Endometrial microvascular endothelial cells (primary cell): ENCODE measurements around the gene IL34. TPM values are rescaled to one million over a fixed set of nuclear protein-coding genes. Genes with fewer than 3 reads are reported as not detected.

ENCODE experiments used
- in situ Hi-C: cut with HindIII; loops from 2 replicates; pipeline ENCODE4 v1.10.0; 2017; ENCODE audit warnings: low sequenced_read_pairs, low pct_unique_long_range_greater_than_20kb; ENCODE audit errors: inconsistent ontology term
- total RNA-seq: library from RNA; depleted of rRNA; stranded (reverse); fragments of >200 nt; gene quantifications from one replicate; pipeline ENCODE4 v1.2.3, GENCODE V29; 2015; ENCODE audit errors: inconsistent ontology term

Gene IL34
- total RNA-seq, 1 donor from 2014 or later = 1.2 TPM

DNA sequence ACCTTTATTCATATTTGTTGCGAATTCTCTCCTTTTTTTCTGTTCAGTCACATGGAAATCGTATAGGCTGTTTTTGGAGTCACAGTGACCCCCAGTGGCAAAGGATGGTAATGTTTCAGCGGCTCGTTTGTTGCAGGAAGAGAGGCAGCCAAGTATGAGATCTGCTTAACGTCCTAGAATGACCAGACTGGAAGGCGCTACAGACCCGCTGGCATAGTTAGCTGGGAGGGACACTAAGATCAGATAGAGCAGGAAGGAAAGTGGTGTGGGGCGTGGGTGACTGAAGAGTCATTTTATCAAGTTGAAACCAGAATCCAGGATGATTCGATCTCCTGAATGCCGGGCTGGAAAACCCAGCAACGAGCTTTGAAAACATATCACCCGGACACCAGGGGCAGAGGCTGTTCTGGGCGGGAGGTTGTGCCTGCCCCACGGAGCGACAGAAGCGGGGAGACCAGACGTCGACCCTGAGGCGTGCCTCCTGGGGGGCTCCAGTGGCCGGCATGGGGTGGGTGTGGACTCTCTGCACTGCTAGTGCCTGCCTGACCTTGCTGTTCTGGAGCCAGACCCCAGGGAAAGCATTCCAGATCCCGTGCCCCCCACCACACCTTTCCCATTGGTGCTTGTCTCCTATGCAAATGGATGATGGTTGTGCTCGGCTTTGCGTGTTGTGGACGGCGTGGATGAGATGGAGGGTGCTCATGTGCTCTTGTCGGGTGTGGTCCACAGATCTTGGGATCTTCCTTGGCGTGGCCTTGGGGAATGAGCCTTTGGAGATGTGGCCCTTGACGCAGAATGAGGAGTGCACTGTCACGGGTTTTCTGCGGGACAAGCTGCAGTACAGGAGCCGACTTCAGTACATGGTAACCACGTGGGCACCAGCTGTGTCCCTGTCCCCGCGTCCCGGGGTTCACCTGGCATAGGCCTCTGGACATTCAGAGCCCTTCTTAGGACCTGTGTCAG lies 7.7 kb downstream of the IL34 start:
- in situ Hi-C loops = no loop called here

DNA sequence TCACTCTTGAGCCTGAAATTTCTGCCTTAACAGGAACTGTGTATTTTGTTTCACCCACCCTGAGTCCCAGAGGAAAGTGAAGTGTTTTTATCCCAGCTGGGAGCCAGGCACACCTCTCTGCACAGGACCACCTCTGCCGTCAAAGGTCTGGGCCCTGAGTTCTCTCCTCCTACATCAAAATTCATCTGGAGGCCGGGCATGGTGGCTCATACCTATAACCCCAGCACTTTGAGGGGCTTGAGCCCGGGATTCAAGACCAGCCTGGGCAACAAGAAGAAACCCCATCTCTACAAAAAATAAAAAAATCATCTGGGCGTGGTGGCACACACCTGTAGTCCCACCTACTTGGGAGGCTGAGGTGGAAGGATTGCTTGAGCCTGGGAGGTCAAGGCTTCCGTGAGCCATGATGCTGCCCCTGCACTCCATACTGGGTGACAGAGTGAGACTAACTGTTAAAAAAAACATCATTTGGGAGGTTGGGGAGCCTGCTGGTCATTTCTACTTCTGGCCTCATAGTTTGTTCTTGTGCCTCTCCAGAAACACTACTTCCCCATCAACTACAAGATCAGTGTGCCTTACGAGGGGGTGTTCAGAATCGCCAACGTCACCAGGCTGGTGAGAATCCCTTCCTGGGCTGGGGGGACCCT lies 9.8 kb downstream of the IL34 start:
- in situ Hi-C loops = no loop called here

DNA sequence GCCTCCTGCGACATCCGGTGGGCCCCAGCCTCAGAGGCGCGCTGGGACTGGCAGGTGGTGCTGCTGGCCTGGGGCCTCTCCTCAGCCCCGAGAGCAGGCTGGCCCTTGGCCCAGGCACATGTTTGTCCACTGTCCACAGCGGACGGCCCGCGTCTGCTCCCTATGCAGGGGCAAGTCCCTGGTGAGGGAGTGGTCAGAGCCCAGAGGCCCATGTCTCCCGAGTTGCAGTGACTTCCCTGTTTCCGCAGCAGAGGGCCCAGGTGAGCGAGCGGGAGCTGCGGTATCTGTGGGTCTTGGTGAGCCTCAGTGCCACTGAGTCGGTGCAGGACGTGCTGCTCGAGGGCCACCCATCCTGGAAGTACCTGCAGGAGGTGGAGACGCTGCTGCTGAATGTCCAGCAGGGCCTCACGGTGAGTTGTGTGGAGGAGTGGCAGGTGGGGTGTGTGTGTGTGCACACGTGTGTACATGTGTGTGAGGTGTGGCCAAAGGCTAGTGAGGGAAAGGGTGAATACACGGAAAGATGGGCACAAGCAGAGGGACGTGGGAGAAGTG lies 10.4 kb downstream of the IL34 start:
- in situ Hi-C loops = no loop called here

DNA sequence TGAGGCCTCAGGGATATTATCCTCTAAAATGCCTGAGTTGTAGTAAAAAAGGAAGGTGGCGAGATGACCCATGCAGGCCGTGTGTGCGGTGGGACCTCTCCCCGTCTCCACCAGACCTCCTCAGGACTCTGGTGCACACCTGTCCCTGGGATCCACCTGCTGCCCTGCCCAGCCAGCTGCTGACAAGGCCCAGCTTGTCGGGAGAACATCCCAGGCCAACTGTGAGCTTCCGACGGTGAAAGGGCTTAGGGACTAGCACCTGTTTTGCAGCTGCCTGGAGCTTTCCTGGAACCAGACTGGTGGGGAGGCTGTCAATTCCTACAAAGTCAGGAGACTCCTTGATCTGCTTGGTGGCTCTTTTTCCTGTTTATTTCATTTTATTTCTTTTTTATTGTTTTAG lies 11.6 kb downstream of the IL34 start:
- in situ Hi-C loops = no loop called here

DNA sequence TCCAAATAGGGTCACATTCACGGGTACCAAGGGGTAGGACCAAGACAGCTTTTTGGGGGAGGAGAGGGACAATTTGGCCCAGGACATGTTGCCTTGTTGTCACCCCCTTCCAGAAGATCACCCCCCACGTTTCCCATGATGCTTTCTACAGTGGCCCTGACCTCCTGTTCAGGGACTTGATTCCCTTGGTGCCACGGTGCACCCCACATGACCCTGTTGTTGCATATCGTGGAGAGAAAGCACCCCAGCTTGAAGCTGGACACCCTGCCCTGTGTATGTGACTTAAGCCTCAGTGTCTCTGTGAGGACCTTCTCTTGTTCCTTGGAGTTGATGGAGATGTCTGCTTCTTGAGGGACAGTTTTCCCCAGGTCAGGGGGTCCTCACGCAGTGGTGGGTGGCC lies 12.6 kb downstream of the IL34 start:
- in situ Hi-C loops = no loop called here

DNA sequence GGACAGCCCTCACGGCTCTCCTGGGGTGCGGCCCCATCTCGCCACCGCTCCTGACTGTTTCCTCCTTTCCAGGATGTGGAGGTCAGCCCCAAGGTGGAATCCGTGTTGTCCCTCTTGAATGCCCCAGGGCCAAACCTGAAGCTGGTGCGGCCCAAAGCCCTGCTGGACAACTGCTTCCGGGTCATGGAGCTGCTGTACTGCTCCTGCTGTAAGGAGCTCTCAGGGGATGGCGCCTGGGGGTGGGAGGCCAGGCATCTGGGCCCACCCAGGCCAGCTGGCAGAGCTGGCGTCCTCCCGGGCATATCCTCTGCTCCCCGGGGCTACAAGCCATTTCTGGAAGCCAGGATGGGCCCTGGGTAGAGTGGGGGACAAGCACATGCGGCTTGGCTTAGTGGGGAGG lies 13.2 kb downstream of the IL34 start:
- in situ Hi-C loops = no loop called here

DNA sequence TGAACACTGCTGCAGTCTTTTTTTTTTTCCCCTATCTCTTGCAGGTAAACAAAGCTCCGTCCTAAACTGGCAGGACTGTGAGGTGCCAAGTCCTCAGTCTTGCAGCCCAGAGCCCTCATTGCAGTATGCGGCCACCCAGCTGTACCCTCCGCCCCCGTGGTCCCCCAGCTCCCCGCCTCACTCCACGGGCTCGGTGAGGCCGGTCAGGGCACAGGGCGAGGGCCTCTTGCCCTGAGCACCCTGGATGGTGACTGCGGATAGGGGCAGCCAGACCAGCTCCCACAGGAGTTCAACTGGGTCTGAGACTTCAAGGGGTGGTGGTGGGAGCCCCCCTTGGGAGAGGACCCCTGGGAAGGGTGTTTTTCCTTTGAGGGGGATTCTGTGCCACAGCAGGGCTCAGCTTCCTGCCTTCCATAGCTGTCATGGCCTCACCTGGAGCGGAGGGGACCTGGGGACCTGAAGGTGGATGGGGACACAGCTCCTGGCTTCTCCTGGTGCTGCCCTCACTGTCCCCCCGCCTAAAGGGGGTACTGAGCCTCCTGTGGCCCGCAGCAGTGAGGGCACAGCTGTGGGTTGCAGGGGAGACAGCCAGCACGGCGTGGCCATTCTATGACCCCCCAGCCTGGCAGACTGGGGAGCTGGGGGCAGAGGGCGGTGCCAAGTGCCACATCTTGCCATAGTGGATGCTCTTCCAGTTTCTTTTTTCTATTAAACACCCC lies 13.8 kb downstream of the IL34 start:
- in situ Hi-C loops = no loop called here

DNA sequence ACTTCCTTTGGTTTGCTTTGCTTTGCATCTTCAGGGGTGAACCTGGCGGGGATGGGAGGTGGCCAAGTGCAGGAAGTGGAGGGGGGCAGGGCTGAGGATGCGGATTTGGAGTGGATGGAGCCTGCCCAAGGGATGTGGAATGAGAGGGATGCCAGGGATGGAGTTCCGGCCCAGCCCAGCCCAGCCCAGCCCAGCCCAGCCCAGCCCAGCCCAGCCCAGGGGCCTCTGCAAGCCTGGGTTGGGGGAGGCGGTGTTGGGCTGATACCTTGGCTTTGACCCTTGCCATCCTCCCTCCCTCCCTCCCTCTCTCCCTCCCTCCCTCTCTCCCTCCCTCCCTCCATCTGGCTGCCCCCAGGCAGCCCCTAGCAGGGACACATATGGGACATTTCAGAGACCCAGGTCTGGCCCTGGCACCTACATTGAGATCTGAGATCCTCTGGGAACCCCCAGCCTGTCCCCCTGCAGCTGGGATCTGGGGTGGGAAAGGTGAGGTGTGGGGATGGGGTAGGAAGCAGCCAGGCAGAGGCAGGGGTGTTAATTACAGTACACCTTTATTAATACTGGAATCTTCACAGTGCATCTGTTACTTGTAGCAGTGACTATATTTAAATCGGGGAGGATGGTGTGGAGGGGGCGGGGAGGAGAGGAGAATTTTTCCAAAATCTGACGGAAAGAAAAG lies 14.5 kb downstream of the IL34 start:
- in situ Hi-C loops = no loop called here

DNA sequence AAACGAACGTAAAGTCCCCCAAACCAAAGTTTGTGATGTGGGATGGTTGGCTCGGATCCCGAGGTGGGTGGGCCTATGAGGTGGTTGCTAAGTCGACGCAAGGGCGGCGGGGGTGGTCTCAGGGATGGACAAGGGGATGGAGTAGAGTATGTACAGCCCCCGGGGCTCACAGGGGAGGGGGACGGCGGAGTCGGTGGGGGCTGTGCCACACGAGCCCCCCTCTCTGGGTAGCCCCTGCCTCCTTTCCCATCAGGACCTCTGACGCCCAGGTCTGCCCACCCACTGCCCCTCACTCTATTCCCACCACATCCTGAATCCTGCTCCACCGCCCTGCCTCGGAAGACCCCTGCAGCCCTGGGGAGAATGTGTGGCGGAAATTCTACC lies 15.2 kb downstream of the IL34 start:
- in situ Hi-C loops = no loop called here

DNA sequence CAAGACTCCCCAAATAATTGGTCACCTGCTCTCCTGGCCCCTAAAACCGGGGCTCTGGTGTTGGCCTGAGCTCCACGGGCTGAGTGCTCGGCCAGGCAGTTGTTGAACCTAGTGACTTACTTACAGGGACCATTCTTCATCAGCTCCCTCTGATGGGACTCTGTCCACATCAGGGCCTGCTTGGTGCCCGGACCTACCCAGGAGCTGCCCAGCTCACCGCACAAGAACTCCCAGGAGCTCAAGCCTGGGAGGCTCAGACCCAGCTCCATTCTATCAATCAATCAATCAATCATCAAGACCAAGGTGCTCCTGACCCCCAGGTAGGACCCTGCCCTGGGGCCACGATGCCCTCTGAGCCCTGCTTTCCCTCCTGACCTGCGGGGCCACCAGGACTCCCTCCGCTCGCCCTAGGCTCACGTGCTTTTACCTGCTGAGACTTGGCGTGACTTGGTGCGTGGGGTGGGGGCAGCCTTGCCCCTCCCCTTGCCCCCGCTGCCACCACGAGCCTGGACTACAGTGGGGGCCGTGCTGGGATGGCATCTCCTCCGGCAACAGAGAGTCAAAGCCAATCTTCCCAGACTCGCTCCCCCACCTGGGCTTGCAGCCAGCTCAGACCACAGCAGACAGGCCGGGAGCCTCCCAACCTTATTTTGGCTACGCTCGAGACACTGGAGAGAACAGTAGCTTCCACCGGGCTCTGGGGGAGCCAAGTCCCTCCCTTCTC lies 15.7 kb downstream of the IL34 start:
- in situ Hi-C loops = no loop called here

DNA sequence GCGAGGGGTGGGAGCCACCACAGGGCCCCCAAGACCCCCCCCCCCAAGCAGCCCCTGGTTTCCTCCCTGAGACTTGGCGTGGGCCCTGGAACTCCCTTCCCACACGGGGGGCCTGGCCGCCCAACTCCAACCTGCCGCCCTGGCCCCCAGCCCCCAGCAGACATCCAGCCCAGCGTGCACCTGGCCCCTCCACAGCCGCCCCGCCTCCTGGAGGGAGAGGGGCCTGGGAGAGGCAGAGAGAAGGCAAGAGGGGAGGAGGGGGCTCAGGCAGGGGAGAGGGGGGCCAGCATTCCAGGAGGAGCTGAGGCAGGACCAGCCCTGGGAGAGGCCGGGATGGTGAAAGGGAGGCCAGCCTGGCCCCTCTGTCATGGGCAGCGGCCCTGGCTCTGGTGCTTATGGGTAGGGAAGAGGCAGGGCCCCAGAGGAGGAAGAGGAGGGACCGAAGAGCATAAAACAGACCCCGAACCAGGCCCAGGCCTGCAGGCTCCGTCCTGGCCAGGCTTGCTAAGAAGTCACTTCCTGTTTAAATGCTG lies 16.7 kb downstream of the IL34 start:
- in situ Hi-C loops = no loop called here

DNA sequence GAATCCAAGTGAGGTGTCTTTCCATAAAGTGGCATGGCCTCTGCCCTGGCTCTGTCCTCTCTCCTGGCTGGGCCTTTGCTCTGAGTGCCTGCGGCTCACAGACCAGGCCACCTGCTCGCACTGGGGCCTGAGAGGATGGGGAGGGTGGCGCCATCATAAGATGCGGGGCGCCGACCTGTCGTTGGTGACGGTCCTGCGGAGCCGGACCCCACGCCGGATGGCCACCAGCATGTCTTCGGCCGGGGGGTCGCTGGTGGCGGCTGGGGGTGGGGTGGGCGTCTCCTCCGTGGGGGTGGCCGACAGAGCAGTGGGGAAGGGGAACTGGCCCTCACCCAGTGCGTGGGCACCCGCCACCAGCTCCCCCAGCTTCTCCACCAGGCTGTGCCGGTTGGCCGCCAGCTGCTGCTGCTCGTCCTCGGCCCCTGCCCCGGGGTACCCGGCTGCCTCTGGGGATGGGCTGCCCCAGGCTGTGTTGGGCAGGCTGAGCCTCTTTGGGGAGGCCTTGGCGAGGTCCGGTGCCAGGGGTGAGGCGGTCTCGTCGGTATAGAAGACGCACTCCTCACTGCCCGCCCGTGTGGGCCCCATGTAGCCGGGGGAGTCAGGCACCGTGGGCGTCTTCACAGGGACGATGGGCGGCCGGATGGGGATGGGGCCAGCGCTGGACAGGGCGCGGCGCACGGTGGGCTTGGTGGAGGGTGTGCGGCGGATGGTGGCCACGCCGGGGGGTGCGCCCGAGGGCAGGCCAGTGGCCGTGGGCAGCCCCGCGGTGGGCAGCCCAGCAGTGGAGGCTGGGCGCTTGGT lies 17.4 kb downstream of the IL34 start:
- in situ Hi-C loops = no loop called here

DNA sequence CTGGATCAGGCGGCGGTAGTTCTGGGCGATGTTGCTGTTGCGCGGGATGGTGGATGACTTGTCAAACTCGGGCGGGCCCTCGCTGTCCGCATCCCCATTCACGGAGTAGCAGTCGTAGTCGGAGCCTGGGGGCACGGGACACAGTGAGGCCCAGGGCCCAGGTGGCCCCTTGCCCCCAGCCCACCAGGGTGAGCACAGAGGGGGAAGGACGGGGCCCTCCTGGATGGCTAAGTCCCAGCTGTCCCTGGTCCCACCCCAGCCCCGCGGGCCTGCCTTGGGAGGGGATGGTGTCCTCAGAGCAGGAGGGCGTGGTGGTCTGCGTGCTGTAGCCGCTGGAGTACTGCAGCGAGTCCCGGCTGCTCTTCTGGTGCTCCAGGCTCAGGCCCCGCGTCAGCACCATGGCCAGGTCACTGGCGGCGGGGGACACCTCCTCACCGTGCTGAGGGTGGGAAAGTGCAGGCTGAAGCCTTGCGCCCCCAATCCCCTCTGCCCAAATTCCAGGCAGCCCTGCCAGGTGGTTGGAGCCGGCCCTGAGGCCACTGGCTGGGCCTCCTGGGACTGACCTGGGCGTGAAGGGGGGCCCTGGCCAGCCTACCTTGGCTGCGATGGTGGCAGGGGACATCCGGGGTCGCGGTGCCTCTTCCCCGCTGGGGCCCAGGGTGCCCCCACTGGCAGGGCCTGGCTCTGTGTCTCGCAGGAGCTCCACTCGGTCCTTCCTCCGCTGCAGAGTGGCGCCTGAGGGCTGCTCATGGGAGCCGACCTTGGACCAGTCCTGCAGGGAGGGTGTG lies 18.2 kb downstream of the IL34 start:
- in situ Hi-C loops = no loop called here

DNA sequence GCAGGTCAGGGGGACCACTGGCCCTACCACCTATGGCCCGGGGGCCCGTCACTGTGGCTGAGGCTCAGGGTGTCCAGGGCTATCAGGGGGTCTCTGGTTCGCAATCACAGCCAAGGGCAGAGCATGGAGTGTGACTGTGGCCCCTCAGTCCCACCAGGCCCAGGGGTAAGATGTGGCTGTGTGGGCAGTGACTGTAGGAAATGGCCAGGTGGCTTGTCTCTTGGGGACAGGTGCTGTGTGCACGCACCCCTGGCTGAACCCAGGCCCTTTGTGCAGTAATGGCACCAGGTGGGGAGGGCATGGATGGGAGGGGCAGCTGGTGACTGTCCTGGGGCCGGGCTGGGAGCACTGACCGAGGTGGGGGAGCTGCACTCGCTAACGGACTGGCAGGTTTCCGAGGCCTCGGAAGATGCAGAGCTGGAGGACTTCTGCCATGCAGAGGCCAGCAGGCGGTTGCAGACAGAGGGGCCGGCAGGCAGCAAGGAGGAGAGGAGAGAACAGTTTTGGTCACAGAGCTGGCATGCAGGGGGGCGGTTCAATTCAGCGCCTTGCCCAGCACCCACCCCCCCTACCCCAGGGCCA lies 18.8 kb downstream of the IL34 start:
- in situ Hi-C loops = no loop called here

DNA sequence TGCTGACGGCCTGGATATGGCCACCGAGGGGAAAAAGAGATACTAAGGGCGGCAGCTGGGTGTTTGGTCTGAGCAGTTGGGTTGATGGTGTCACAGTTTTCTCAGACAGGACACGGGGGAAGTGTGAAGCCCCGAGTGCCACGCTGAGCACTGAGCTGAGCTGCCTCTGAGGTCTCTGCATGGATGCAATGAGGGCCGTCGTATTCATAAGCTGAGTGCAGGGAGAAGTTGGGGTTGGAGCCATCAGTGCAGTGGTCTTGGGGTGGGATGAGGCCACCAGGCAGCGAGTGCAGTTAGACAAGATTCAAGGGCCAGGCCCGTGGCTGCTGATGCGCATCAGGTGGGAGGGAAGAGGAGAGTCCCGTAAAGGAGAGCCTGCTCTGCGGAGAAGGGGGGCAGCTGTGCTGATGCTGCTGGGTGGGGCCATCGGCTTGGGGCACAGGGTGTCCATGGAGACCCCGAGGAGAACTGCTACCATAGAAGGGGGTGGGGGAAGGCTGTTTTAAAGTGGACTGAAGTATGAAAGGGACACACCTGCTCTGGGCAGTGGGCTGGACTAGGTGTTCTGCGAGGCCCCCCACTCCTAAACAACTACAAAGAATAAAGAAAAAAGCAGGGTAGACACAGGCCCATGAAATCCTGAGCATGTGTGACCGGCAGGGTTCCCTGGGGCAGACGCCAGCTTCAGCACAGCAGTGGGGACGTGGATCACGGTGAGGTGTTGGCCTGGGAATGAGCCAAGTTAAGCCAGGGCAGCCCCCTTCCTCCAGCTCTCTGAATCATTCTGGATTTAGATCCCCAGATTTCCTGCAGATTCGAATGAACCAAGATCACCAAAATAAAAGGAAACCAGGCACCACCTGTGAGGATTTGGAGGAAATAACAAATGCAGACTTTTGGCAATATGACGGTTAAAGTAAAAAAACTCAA lies 19.7 kb downstream of the IL34 start:
- in situ Hi-C loops = no loop called here
